K562 (cell line): ENCODE results near the gene ZNF740. TPM values are rescaled to one million over a fixed set of nuclear protein-coding genes. Genes with fewer than 3 reads are reported as not detected.

ENCODE experiments used
- ARID1B ChIP-seq: fragments of 450-650 bp; IDR thresholded peaks from 2 replicates; pipeline ENCODE4 v1.6.1; 2016; ENCODE audit warnings: antibody characterized with exemption, mild to moderate bottlenecking, inconsistent platforms
- CEBPB ChIP-seq: fragments of 450-650 bp; IDR thresholded peaks from 2 replicates; pipeline ENCODE4 v1.6.1; 2016; ENCODE audit warnings: missing genetic modification characterization, missing compliant biosample characterization
- ELK1 ChIP-seq: sonication (generic); formaldehyde crosslinking; IDR thresholded peaks from 2 replicates; pipeline ENCODE4 v1.8.1; 2022; ENCODE audit warnings: missing genetic modification reagents
- ESRRA ChIP-seq: fragments of 450-650 bp; IDR thresholded peaks from 2 replicates; pipeline ENCODE4 v1.6.1; 2014; ENCODE audit warnings: low read depth, mild to moderate bottlenecking, moderate library complexity, borderline replicate concordance
- FOSL1 ChIP-seq: fragments of 200-800 bp; sonication (Bioruptor generic); conservative IDR thresholded peaks from 2 replicates; pipeline ENCODE4 v1.6.1; 2016; ENCODE audit warnings: missing genetic modification characterization, missing compliant biosample characterization
- GATA2 ChIP-seq: sonication (generic); formaldehyde crosslinking; IDR thresholded peaks from 2 replicates; pipeline ENCODE4 v1.4.0; 2020; ENCODE audit warnings: mild to moderate bottlenecking, missing genetic modification reagents
- L3MBTL2 ChIP-seq: fragments of 450-650 bp; IDR thresholded peaks from 2 replicates; pipeline ENCODE4 v1.6.1; 2016; ENCODE audit warnings: mild to moderate bottlenecking, moderate library complexity
- MCM5 ChIP-seq: fragments of 450-650 bp; IDR thresholded peaks from 2 replicates; pipeline ENCODE4 v1.6.1; 2016; ENCODE audit warnings: low read depth
- MXD1 ChIP-seq: fragments of 250-450 bp; sonication (Bioruptor Pico); IDR thresholded peaks from 2 replicates; pipeline ENCODE4 v1.8.0; 2021; ENCODE audit warnings: borderline replicate concordance, mild to moderate bottlenecking, moderate library complexity; ENCODE audit not compliant: poor library complexity, severe bottlenecking
- NFIC ChIP-seq: fragments of 450-650 bp; IDR thresholded peaks from 2 replicates; pipeline ENCODE4 v1.6.1; 2017; ENCODE audit warnings: mild to moderate bottlenecking, inconsistent platforms
- NR4A1 ChIP-seq, 2 experiments: fragments of 250-450 bp in 1 of 2; fragments of 450-650 bp in 1 of 2; sonication (Bioruptor Pico) in 1 of 2; IDR thresholded peaks; 2 replicates each; pipeline versions ENCODE4 v1.4.0 to v1.6.1; 2016 to 2020; ENCODE audit warnings: mild to moderate bottlenecking in 2 of 2, missing compliant biosample characterization in 1 of 2, missing genetic modification characterization in 1 of 2, moderate library complexity in 1 of 2
- POLR2AphosphoS5 ChIP-seq: IDR thresholded peaks from 2 replicates; pipeline ENCODE4 v1.6.1; 2011; ENCODE audit warnings: mild to moderate bottlenecking, low read depth, low read length, moderate library complexity; ENCODE audit not compliant: control insufficient read depth, insufficient read depth
- POLR2G ChIP-seq: fragments of 200-400 bp; formaldehyde crosslinking; IDR thresholded peaks from 2 replicates; pipeline ENCODE4 v1.6.1; 2017; ENCODE audit warnings: low read depth, mild to moderate bottlenecking, antibody characterized with exemption, low read length, moderate library complexity
- RB1 ChIP-seq: fragments of 450-650 bp; IDR thresholded peaks from 2 replicates; pipeline ENCODE4 v1.6.1; 2017; ENCODE audit warnings: low read depth, mild to moderate bottlenecking
- SMAD3 ChIP-seq: fragments of 450-650 bp; formaldehyde crosslinking; conservative IDR thresholded peaks from 2 replicates; pipeline ENCODE4 v1.4.0; 2020; ENCODE audit warnings: mild to moderate bottlenecking
- TEAD4 ChIP-seq, 2 experiments: sonication (generic) in 1 of 2; formaldehyde crosslinking in 1 of 2; IDR thresholded peaks; 2 replicates each; pipeline versions ENCODE4 v1.6.1 to v1.8.0; 2012 to 2022; ENCODE audit warnings: borderline replicate concordance in 1 of 2, inconsistent platforms in 1 of 2, low read length in 1 of 2, mild to moderate bottlenecking in 1 of 2, missing genetic modification reagents in 1 of 2
- TRIM24 ChIP-seq, 2 experiments: fragments of 450-650 bp; IDR thresholded peaks; 2 replicates each; pipeline ENCODE4 v1.6.1; 2016
- YY1 ChIP-seq, 3 experiments: IDR thresholded peaks; 2 replicates each; pipeline ENCODE4 v1.6.1; 2011; ENCODE audit warnings: low read length in 2 of 3, mild to moderate bottlenecking in 2 of 3, moderate library complexity in 2 of 3, borderline replicate concordance in 1 of 3, control low read depth in 1 of 3, low read depth in 1 of 3; ENCODE audit not compliant: insufficient read depth in 3 of 3, insufficient replicate concordance in 2 of 3, control insufficient read depth in 1 of 3, insufficient read length in 1 of 3; ENCODE audit errors: extremely low read depth in 1 of 3
- ZBTB17 ChIP-seq: fragments of 450-650 bp; formaldehyde crosslinking; IDR thresholded peaks from 2 replicates; pipeline ENCODE4 v1.4.0; 2020; ENCODE audit warnings: mild to moderate bottlenecking
- ZFPM2 ChIP-seq: fragments of 250-450 bp; sonication (Bioruptor Pico); IDR thresholded peaks from 2 replicates; pipeline ENCODE4 v1.5.1; 2022; ENCODE audit warnings: mild to moderate bottlenecking
- ZHX1 ChIP-seq: fragments of 150-350 bp; conservative IDR thresholded peaks from 2 replicates; pipeline ENCODE4 v1.6.1; 2014; ENCODE audit warnings: low read length
- ZNF699 ChIP-seq: fragments of 250-450 bp; sonication (Bioruptor Pico); IDR thresholded peaks from 2 replicates; pipeline ENCODE4 v1.8.0; 2021; ENCODE audit warnings: mild to moderate bottlenecking, moderate library complexity; ENCODE audit not compliant: insufficient replicate concordance
- polyA plus RNA-seq, 8 experiments: library from polyadenylated mRNA; depleted of rRNA in 4 of 8; stranded (reverse) in 5 of 8; unstranded in 3 of 8; fragments of >200 nt; fragmentation: Nextera tagmentation in 2 of 8; fragmentation: Illumina TruSeq in 1 of 8; extraction: Ambion mirVana in 2 of 8; extraction: Trizol in 1 of 8; gene quantifications; 2 replicates each; pipeline versions ENCODE4 v1.2.1 to v1.2.3, GENCODE V29; 2011 to 2014; ENCODE audit warnings: inconsistent platforms in 1 of 8, missing spikeins in 1 of 8
- total RNA-seq, 7 experiments: library from RNA; depleted of rRNA in 6 of 7; stranded (reverse); fragments of >200 nt in 6 of 7; fragmentation: Illumina TruSeq in 2 of 7; extraction: Trizol in 2 of 7; gene quantifications; 2 replicates each; pipeline versions ENCODE4 v1.2.1 to v1.2.3, GENCODE V29; 2011 to 2021; ENCODE audit warnings: low replicate concordance in 1 of 7

ZNF740 gene
- total and polyA plus RNA-seq, 9 of the 15 experiments (the other 6 are each of a cell fraction or from before 2014, with no cell fraction given) = 0.57 to 46.4 (median 18.6) TPM

- TF ChIP-seq ZHX1 (peak; percentile 87; the same call in 1 of the 2 replicates), L3MBTL2 (peak; percentile 87), YY1 (IDR thresholded peaks at IDR 0.05; ENCODE audit: borderline replicate concordance in 1 of 3, control insufficient read depth in 1 of 3, extremely low read depth in 1 of 3, insufficient read depth in 3 of 3, insufficient read length in 1 of 3, insufficient replicate concordance in 2 of 3, low read depth in 1 of 3, low read length in 2 of 3) (peak in 2 of 3 experiments; percentile 35 to 40), FOSL1 (peak; percentile 35; the same call in 1 of the 2 replicates), SMAD3 (CRISPR knock-in tag) (no peak), TEAD4 (IDR thresholded peaks at IDR 0.05; ENCODE audit: low read length) (peak; percentile 39; the same call in 1 of the 2 replicates), TEAD4 (CRISPR knock-in tag; IDR thresholded peaks at IDR 0.05; ENCODE audit: borderline replicate concordance) (no peak), MCM5 (no peak), ARID1B (peak; percentile 54; the same call in 1 of the 2 replicates), ESRRA (no peak), ZFPM2 (no peak), ZNF699 (no peak), POLR2G (no peak), ELK1 (CRISPR knock-in tag) (no peak), ZBTB17 (no peak), GATA2 (no peak), MXD1 (CRISPR knock-in tag) (no peak), CEBPB (tag) (peak; percentile 84), NFIC (no peak), POLR2AphosphoS5 (no peak), RB1 (peak; percentile 80; the same call in 1 of the 2 replicates), NR4A1 (CRISPR knock-in tag; IDR thresholded peaks at IDR 0.05) (no peak), NR4A1 (tag; IDR thresholded peaks at IDR 0.05) (no peak), TRIM24 (IDR thresholded peaks at IDR 0.05) (peak in 1 of 2 experiments; percentile 41; a peak in 2 of 4 replicates)
These were observed 21.2 kb upstream of the ZNF740 start (continued) for GRCh38 chr12:53159195-53159839.
